HUES48 (cell line): ENCODE results near the gene GNRHR.
"Not testable (repeated sequence)": the region's sequence is repeated elsewhere in the genome, so short reads cannot be mapped to it uniquely, and the experiment has no call there.

Source experiments
- H3K27ac ChIP-seq: one replicate; pipeline ENCODE4 v1.7.0; 2013; ENCODE audit warnings: low read depth, low read length, inconsistent platforms
- H3K27me3 ChIP-seq: 2 replicates; pipeline ENCODE4 v1.6.1; 2013; ENCODE audit warnings: mild to moderate bottlenecking, low read length; ENCODE audit not compliant: control insufficient read depth, insufficient read depth
- H3K36me3 ChIP-seq: 2 replicates; pipeline ENCODE4 v1.6.1; 2013; ENCODE audit warnings: low read length; ENCODE audit not compliant: control insufficient read depth, insufficient read depth
- H3K4me1 ChIP-seq: 2 replicates; pipeline ENCODE4 v1.6.1; 2013; ENCODE audit warnings: mild to moderate bottlenecking, low read length; ENCODE audit not compliant: control insufficient read depth, insufficient read depth
- H3K4me3 ChIP-seq: 2 replicates; pipeline ENCODE4 v1.5.1; 2013; ENCODE audit warnings: mild to moderate bottlenecking, low read depth, low read length
- H3K9ac ChIP-seq: 2 replicates; pipeline ENCODE4 v1.6.1; 2013; ENCODE audit warnings: mild to moderate bottlenecking, low read depth, low read length, moderate library complexity
- H3K9me3 ChIP-seq: 2 replicates; pipeline ENCODE4 v1.6.1; 2013; ENCODE audit warnings: low read length; ENCODE audit not compliant: control insufficient read depth, insufficient read depth

Gene GNRHR

DNA sequence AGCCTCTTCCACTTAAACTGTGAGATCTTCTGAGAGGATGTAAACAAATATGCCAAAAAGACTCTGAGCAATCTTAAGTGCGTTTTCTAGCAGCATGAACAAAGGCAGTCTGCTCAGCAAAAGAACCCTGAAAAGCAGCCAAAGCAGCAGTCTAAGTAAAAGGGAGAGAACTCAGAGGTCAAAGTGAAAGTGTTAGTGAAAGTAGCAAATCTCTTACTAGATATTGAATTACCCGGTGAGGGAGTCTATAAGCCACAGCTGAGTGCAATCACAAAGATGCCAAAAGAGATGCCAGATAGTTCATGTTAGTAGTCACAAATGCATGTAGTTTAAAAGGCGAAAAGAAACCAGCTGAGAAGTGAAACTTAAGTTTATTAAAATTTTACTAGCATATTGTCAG is 7.9 kb upstream of the GNRHR start:
- H3K27ac ChIP-seq, result no peak overlapping the region
- no peaks in the 10 kb centered on the region for H3K27me3 ChIP-seq
- no peaks in the 10 kb centered on the region for H3K9me3 ChIP-seq
- no peak overlapping the region for H3K9ac ChIP-seq
- no peaks in the 10 kb centered on the region for H3K36me3 ChIP-seq
- peaks cover 4% of the 10 kb centered on the region; the same call in 1 of the 2 replicates for H3K4me1 ChIP-seq
- H3K4me3 ChIP-seq, result no peak overlapping the region

DNA sequence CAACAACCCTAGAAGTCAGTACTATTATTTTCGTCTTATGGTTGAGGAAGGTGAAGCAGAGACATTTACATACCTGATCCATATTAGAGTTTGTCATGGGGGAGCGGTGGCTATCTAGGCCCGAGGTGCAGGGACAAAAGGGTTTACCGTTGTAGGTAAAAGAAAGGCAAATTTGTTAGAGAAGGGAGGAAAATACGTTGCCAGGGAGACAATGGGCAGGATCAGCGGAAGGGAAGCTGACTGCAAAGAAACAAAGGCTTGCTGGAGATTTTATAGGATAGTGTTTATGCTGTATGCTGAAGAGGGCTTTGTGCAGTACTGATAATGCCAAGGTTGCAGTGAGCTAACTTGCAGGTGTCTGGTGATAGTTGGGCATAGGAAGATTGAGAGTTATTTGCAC is 2.8 kb upstream of the GNRHR start:
- H3K4me3 ChIP-seq, H3K9ac ChIP-seq, H3K27ac ChIP-seq, H3K9me3 ChIP-seq, H3K27me3 ChIP-seq, H3K36me3 ChIP-seq: not testable (repeated sequence)
- H3K4me1 ChIP-seq, result peaks cover 11% of the 10 kb centered on the region

DNA sequence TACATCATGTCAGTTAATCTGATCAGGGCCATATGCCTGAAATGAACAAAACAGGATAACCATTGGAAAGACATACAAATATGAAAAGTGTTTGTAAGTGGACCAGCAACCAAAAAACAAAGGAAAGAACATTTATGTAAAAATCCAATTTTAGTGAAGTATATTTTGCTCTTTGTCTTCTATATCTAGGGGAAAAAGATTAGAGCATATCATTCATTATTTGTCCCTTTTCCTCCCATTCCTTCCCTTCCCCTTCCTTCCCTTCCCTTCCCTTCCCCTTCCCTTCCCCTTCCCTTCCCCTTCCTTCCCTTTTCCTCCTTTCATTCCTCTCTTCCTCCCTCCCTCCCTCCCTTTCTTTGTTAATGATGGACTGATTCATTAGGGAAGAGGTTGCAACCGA is 1.8 kb upstream of the GNRHR start:
- no peak overlapping the region for H3K9ac ChIP-seq
- no peak overlapping the region for H3K4me3 ChIP-seq
- H3K4me1 ChIP-seq, result peaks cover 11% of the 10 kb centered on the region
- no peaks in the 10 kb centered on the region for H3K36me3 ChIP-seq
- H3K9me3 ChIP-seq, result no peaks in the 10 kb centered on the region
- H3K27me3 ChIP-seq, result no peaks in the 10 kb centered on the region
- no peak overlapping the region for H3K27ac ChIP-seq

DNA sequence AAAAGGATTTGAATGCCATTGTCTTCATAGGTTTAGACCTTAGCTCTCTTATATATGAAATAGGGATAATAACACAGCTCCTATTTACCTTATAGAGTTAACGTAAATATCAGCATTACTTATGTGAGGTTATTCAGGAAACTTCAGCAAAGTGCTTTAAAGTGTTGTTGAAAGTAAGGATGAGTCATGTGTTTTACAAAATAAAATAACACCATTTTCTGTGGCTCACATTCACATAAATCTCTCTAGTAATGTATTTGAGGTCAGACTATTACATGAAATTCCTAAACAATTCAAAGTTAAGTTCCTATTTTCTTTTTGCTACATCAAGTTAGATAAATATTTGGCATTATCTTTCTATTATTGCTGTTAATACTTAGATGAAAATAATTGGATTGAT is 2.9 kb downstream of the GNRHR start:
- Histone ChIP-seq H3K4me3 (no peak overlapping the region), H3K9me3 (no peaks in the 10 kb centered on the region), H3K9ac (no peak overlapping the region)

DNA sequence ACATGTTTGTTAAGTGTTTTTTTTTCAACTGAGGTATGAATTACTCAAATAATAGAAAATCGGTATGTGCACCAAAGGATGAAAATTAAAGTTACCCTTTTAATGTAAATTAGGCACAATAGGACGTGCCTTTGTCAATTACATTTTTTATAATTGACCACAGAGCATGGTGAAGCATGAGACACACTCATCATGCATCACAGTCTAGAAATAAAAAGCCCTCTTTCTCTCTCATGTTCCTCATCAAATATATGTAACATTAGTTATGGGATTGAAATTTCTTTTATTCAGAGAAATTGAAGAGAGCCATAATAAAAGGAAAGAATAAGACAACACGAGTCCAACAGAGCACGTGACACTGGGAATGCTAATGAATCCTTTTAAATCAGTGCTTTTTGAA is 3.5 kb downstream of the GNRHR start:
- Histone ChIP-seq H3K27me3 (no peaks in the 10 kb centered on the region), H3K27ac (no peak overlapping the region), H3K36me3 (no peaks in the 10 kb centered on the region), H3K4me3 (no peak overlapping the region), H3K9me3 (no peaks in the 10 kb centered on the region), H3K9ac (no peak overlapping the region), H3K4me1 (no peaks in the 10 kb centered on the region)

More for the DNA sequence above, 2.9 kb downstream of the GNRHR start:
- H3K27ac ChIP-seq, result no peak overlapping the region
- H3K36me3 ChIP-seq, result no peaks in the 10 kb centered on the region
- no peaks in the 10 kb centered on the region for H3K27me3 ChIP-seq
- no peaks in the 10 kb centered on the region for H3K4me1 ChIP-seq

DNA sequence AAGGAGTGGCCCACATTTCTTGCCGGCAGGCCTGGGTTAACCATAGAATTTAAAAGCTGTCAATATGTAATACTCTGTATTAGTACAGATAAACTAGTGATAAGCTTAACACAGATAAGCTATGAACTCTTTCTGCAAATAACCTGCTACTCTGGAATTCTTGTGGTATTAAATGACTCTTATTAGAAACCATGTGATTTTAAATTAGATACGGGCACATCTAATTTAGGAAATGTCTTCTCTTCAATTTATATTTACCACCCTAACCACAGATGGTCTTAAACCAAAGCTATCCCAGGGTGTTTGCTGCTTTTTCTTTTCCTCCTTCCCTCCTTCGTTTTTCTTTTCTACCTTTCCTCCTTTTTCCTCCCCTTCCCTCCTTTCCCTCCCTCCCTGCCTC is 4.9 kb downstream of the GNRHR start:
- no peaks in the 10 kb centered on the region for H3K9me3 ChIP-seq
- no peak overlapping the region for H3K9ac ChIP-seq
- no peaks in the 10 kb centered on the region for H3K27me3 ChIP-seq
- H3K4me1 ChIP-seq, result no peaks in the 10 kb centered on the region
- H3K4me3 ChIP-seq, result no peak overlapping the region
- no peaks in the 10 kb centered on the region for H3K36me3 ChIP-seq
- no peak overlapping the region for H3K27ac ChIP-seq

DNA sequence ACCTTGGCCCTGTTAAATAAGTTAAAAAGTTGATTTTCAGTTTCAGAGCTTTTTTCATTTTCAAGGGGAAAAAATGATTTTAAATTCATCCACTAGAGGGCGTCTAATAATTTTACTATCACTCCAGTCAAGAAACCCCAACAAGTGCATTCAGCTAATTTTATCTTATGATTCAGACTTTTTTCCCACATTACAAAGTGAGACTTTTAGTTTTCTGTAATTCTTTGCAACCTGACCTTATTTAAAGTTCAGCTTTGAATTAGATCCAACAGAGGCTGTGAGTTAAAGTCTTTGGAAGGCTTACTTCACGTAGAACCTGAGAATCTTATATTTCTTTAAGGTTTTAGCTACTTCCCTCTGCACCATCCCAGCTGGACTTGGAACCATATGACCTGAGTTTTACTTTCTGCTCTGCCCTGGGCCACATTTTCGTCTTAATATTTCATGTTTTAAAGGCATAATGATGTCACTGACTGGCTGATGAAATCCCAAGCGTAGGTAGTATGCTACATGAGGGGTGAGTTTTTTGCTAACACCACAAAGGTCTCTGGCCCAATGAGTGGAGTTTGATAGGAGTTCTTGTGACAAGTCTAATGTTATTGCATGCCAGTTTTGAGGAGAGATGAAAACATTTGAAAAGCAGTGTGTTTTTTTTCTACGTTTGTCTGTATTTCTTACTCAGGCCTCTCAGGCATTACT is 7.2 kb downstream of the GNRHR start:
- Histone ChIP-seq H3K27ac (no peak overlapping the region), H3K4me3 (no peak overlapping the region), H3K36me3 (no peaks in the 10 kb centered on the region), H3K4me1 (no peaks in the 10 kb centered on the region), H3K9ac (no peak overlapping the region), H3K27me3 (no peaks in the 10 kb centered on the region), H3K9me3 (no peaks in the 10 kb centered on the region)

DNA sequence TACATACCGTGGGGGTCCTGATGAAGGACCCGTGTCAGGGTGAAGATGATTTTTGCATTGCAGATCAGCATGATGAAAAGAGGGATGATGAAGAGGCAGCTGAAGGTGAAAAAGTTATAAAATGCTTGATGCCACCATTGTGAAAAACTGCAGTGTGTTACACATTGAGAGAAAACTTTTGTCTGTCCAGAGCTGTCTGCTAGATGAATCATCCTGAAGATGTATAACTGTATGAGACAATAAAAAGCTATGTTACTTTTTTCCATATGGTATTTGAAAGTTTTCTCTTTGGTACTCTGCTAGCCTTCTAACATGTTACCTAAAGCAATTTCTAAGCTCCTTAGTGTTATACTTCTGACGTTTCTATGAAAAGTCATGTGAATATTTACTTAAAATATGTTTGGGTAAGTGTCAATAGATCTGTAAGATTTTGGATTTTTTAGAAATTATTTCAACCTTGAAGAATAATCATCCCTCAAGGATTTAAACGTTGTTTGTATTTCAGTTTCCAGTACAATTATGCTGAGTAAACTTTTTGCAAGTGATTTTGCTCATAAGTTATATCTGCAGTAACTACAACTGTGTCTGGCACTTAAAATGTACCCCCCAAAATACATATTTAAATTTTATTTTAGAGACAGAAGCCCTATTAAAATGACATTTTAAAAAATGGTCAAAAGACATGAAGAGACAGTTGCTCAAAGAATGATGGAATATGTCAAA is 9.5 kb downstream of the GNRHR start:
- H3K27ac ChIP-seq, result no peak overlapping the region
- no peaks in the 10 kb centered on the region for H3K4me1 ChIP-seq
- H3K27me3 ChIP-seq, result no peaks in the 10 kb centered on the region
- no peak overlapping the region for H3K4me3 ChIP-seq
- no peaks in the 10 kb centered on the region for H3K36me3 ChIP-seq
- no peak overlapping the region for H3K9ac ChIP-seq
- no peaks in the 10 kb centered on the region for H3K9me3 ChIP-seq

DNA sequence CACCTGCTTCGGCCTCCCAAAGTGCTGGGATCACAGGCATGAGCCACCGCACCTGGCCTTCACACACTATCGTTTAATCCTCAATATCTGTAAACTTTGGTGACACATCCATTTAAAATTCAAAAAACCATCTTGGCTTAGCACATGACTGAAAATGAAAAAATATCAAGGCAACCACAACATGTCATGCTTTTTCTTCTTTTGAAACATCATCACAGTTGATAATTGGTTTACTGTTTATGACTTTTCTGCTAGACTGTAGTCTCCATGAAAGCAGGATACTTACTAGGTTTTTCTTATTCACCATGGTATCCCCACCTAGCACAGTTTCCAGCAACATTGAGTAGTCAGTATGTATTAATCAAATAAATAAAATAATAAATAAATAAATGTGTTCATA is 11.0 kb downstream of the GNRHR start:
- no peaks in the 10 kb centered on the region for H3K36me3 ChIP-seq
- no peak overlapping the region for H3K27ac ChIP-seq
- H3K27me3 ChIP-seq, result no peaks in the 10 kb centered on the region
- H3K9me3 ChIP-seq, result no peaks in the 10 kb centered on the region
- no peaks in the 10 kb centered on the region for H3K4me1 ChIP-seq
- H3K9ac ChIP-seq, result no peak overlapping the region
- H3K4me3 ChIP-seq, result no peak overlapping the region

DNA sequence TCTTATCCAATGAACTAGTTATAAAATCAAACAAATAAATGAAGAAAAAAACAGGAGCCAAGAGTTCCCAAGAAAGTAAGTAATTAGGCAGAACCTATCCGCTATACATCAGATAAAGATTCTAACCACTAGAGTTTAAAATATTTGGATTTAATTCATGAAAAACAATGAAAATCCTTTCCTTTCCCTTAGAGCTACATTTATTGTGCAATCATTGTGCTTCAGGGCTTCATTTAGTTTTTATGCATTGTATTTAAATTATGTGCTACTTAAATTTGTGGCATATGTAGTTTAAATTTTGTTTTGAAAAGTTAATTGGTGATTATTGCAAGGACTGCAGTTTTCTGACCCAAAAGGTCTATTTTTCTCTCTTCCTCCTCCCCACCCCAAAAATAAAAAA is 17.9 kb downstream of the GNRHR start:
- Histone ChIP-seq H3K4me1 (no peaks in the 10 kb centered on the region), H3K27me3 (no peaks in the 10 kb centered on the region), H3K9me3 (no peaks in the 10 kb centered on the region), H3K9ac (no peak overlapping the region), H3K4me3 (no peak overlapping the region), H3K36me3 (no peaks in the 10 kb centered on the region), H3K27ac (no peak overlapping the region)

DNA sequence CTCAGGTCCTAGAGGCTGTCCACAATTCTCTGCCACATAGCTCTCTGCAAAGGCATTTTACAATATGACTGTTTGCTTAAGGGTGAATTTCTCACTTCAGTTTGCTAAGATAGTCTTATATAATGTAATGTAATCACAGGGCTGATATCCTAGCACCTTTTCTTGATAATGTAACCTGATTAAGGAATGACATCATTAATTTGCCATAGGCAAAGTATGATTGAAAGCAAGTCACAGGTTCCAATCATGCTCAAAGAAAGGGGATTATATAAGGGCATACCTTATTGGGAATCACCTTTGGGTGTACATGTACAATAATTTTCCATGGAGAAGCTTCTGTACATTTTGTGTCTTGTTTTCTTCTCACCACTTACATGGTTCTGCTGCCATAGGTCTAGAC is 18.9 kb downstream of the GNRHR start:
- Histone ChIP-seq H3K4me3 (no peak overlapping the region), H3K9me3 (no peaks in the 10 kb centered on the region)

More for the DNA sequence above, 18.9 kb downstream of the GNRHR start:
- Histone ChIP-seq H3K27me3 (no peaks in the 10 kb centered on the region), H3K4me1 (no peaks in the 10 kb centered on the region), H3K9ac (no peak overlapping the region), H3K36me3 (no peaks in the 10 kb centered on the region), H3K27ac (no peak overlapping the region)
